CD14-positive monocyte (primary cell): ENCODE data around the gene PANX1. TPM values are rescaled to one million over a fixed set of nuclear protein-coding genes. Genes with fewer than 3 reads are reported as not detected.

Experiments used
- DNase-seq, 3 donors: peaks; one replicate each; pipeline ENCODE4 v3.0.0-alpha.2; 2011 to 2022
- H2AFZ ChIP-seq: 2 replicates; pipeline ENCODE4 v1.6.0; 2012; ENCODE audit warnings: mild to moderate bottlenecking, low read depth, low read length, inconsistent platforms; ENCODE audit not compliant: insufficient read depth, poor library complexity, severe bottlenecking
- H3K27ac ChIP-seq, 2 donors: 1 replicate in 1 of 2; 2 replicates in 1 of 2; pipeline ENCODE4 v1.5.1; 2012 to 2013; ENCODE audit warnings: low read length in 2 of 2, control low read depth in 1 of 2, inconsistent platforms in 1 of 2, low read depth in 1 of 2, mild to moderate bottlenecking in 1 of 2
- H3K27me3 ChIP-seq, 2 donors: one replicate each; pipeline versions ENCODE4 v1.6.0 to v1.6.1; 2011 to 2013; ENCODE audit warnings: low read length in 2 of 2; ENCODE audit not compliant: control insufficient read depth in 2 of 2, insufficient read depth in 2 of 2
- H3K36me3 ChIP-seq, 2 donors: replicated peaks in 1 of 2; 1 replicate in 1 of 2; 2 replicates in 1 of 2; pipeline versions ENCODE4 v1.5.1 to v1.6.1; 2012 to 2013; ENCODE audit warnings: low read length in 2 of 2, control low read depth in 1 of 2, inconsistent platforms in 1 of 2, mild to moderate bottlenecking in 1 of 2; ENCODE audit not compliant: insufficient read depth in 2 of 2, control insufficient read depth in 1 of 2
- H3K4me1 ChIP-seq, 2 donors: 1 replicate in 1 of 2; 2 replicates in 1 of 2; pipeline versions ENCODE4 v1.5.1 to v1.6.1; 2012 to 2013; ENCODE audit warnings: low read length in 2 of 2, control low read depth in 1 of 2, inconsistent platforms in 1 of 2, mild to moderate bottlenecking in 1 of 2, moderate library complexity in 1 of 2; ENCODE audit not compliant: insufficient read depth in 2 of 2, control insufficient read depth in 1 of 2
- H3K4me2 ChIP-seq: replicated peaks from 2 replicates; pipeline ENCODE3; 2012; ENCODE audit warnings: low read length, moderate library complexity, mild to moderate bottlenecking; ENCODE audit not compliant: poor library complexity, severe bottlenecking; ENCODE audit errors: extremely low read depth
- H3K4me3 ChIP-seq, 3 experiments: fragments of 200-600 bp in 1 of 3; sonication (generic) in 1 of 3; replicated peaks in 1 of 3; 1 replicate in 2 of 3; 2 replicates in 1 of 3; pipeline ENCODE4 v1.5.1; 2011 to 2013; ENCODE audit warnings: low read length in 3 of 3, mild to moderate bottlenecking in 3 of 3, control low read depth in 2 of 3, low read depth in 2 of 3, inconsistent platforms in 1 of 3, moderate library complexity in 1 of 3
- H3K79me2 ChIP-seq: 2 replicates; pipeline ENCODE4 v1.6.0; 2012; ENCODE audit warnings: mild to moderate bottlenecking, control low read depth, inconsistent platforms, low read length, moderate library complexity; ENCODE audit not compliant: insufficient read depth
- H3K9ac ChIP-seq: 2 replicates; pipeline ENCODE4 v1.6.0; 2017; ENCODE audit warnings: low read length, mild to moderate bottlenecking; ENCODE audit not compliant: insufficient read depth, poor library complexity, severe bottlenecking
- H3K9me3 ChIP-seq, 2 donors: replicated peaks in 1 of 2; 1 replicate in 1 of 2; 2 replicates in 1 of 2; pipeline versions ENCODE4 v1.5.1 to v1.6.1; 2012 to 2013; ENCODE audit warnings: low read length in 2 of 2, control low read depth in 1 of 2; ENCODE audit not compliant: control insufficient read depth in 1 of 2, insufficient read depth in 1 of 2
- H4K20me1 ChIP-seq: 2 replicates; pipeline ENCODE4 v1.6.0; 2012; ENCODE audit warnings: mild to moderate bottlenecking, low read length, control low read depth, moderate library complexity; ENCODE audit not compliant: insufficient read depth
- H3K27ac Mint-ChIP-seq, 7 donors: one replicate each; pipeline ENCODE4 v1.8.0; 2020; ENCODE audit warnings: mild to moderate bottlenecking in 7 of 7, mixed read lengths in 7 of 7, moderate library complexity in 6 of 7, inconsistent platforms in 2 of 7
- H3K27me3 Mint-ChIP-seq, 3 donors: one replicate each; pipeline ENCODE4 v1.8.0; 2021 to 2022; ENCODE audit warnings: low read depth in 3 of 3, mild to moderate bottlenecking in 3 of 3, mixed read lengths in 3 of 3, moderate library complexity in 3 of 3, inconsistent platforms in 1 of 3
- H3K36me3 Mint-ChIP-seq, 2 donors: one replicate each; pipeline ENCODE4 v1.8.0; 2020; ENCODE audit warnings: mixed read lengths in 2 of 2, inconsistent platforms in 1 of 2, mild to moderate bottlenecking in 1 of 2
- H3K4me1 Mint-ChIP-seq: one replicate; pipeline ENCODE4 v1.8.0; 2020; ENCODE audit warnings: mild to moderate bottlenecking, mixed read lengths
- H3K4me3 Mint-ChIP-seq, 2 donors: one replicate each; pipeline ENCODE4 v1.8.0; 2020; ENCODE audit warnings: mild to moderate bottlenecking in 2 of 2, mixed read lengths in 2 of 2, moderate library complexity in 1 of 2
- H3K9me3 Mint-ChIP-seq, 7 donors: one replicate each; pipeline ENCODE4 v1.8.0; 2020 to 2022; ENCODE audit warnings: mixed read lengths in 7 of 7, mild to moderate bottlenecking in 6 of 7, moderate library complexity in 6 of 7, inconsistent platforms in 2 of 7
- WGBS: methylation state at CpG from one replicate; pipeline ENCODE4 v1.1.5; 2013; ENCODE audit warnings: missing lambda C conversion rate; ENCODE audit not compliant: insufficient coverage; 5-methylcytosine and 5-hydroxymethylcytosine counted together
- intact Hi-C, 2 donors: fragments of 100-400 bp; cut with micrococcal nuclease; formaldehyde crosslinking; loops; one replicate each; pipeline versions ENCODE4 v1.15.0 to v1.15.1; 2023
- polyA plus RNA-seq, 3 donors: library from polyadenylated mRNA; depleted of rRNA in 1 of 3; unstranded in 2 of 3; stranded (reverse) in 1 of 3; fragments of 300-500 nt in 2 of 3; fragments of >200 nt in 1 of 3; fragmentation: Illumina TruSeq in 2 of 3; gene quantifications; 1 replicate in 2 of 3; 2 replicates in 1 of 3; pipeline ENCODE4 v1.2.3, GENCODE V29; 2012 to 2021
- TF ChIP-seq, protein P1 (sequence below): fragments of 200-600 bp; IDR thresholded peaks from one replicate; pipeline ENCODE4 v1.8.0; 2022; ENCODE audit warnings: antibody characterized with exemption, mild to moderate bottlenecking

Gene PANX1
- polyA plus RNA-seq, 3 donors, result 6.9 to 15.7 (median 12.7) TPM

DNA sequence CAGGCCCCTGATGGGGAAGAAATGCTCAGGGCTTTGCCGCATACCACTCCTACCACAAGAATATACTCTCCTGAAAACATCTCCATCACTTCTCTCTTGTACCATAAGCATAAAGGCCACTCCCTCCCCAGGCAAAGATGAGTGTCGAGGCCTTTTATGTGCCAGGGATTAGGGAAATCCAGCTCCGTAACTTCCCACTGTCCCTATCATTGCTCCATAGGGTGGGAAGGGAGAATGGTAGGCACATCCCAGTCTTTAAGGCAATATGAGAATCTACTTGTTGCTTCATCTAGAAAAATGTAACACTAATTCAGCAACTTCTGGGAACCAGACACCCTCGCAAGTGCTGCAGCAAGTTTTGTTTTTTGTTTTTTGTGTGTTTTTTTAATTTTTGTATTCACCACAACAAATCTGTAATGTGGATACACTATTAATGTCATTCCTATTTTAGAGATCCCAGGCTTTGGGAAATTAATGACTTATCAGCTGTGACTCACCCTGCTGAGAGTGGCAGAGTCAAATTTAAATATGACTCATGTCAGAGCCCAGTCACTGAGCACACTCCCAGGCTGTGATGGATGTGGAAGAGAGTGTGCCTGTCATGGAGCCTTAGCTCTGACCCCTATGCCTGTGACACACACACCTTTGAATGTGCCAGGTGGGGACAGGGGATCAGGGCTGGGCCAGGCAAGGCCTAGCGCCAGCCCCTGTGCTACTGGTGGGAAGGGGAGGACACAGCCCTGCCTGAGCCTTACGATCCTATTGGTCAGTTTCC is 23.4 kb downstream of the PANX1 start:
- H3K27me3 Mint-ChIP-seq, result peaks cover 0 to 3% (median 0%) of the 10 kb centered on the region in 3 donors
- Histone ChIP-seq H3K4me2 (no peak overlapping the region), H3K79me2 (peaks cover 75% of the 10 kb centered on the region), H3K9ac (no peak overlapping the region), H2AFZ (no peak overlapping the region), H3K4me1 (peaks cover 27 to 29% of the 10 kb centered on the region in 2 donors), H4K20me1 (peaks cover 75% of the 10 kb centered on the region), H3K27ac (peak overlapping the region in 1 of 2 donors; percentile 48), H3K4me3 (no peak overlapping the region), H3K36me3 (peaks cover 2 to 24% of the 10 kb centered on the region in 2 donors), H3K9me3 (no peaks in the 10 kb centered on the region), H3K27me3 (no peaks in the 10 kb centered on the region)
- H3K4me1 Mint-ChIP-seq, result peaks cover 54% of the 10 kb centered on the region
- peak overlapping the region; percentile 28 to 88 (median 74) for H3K27ac Mint-ChIP-seq
- H3K36me3 Mint-ChIP-seq, result peaks cover 19 to 21% of the 10 kb centered on the region in 2 donors
- H3K9me3 Mint-ChIP-seq, result no peaks in the 10 kb centered on the region
- WGBS, result 57% methylated on average over 1 of the region's 6 CpGs
- peak; percentile 54 to 85 (median 66) for DNase-seq
- H3K4me3 Mint-ChIP-seq, result no peak overlapping the region
- intact Hi-C loops, result no loop called here
- TF ChIP-seq, protein P1, sequence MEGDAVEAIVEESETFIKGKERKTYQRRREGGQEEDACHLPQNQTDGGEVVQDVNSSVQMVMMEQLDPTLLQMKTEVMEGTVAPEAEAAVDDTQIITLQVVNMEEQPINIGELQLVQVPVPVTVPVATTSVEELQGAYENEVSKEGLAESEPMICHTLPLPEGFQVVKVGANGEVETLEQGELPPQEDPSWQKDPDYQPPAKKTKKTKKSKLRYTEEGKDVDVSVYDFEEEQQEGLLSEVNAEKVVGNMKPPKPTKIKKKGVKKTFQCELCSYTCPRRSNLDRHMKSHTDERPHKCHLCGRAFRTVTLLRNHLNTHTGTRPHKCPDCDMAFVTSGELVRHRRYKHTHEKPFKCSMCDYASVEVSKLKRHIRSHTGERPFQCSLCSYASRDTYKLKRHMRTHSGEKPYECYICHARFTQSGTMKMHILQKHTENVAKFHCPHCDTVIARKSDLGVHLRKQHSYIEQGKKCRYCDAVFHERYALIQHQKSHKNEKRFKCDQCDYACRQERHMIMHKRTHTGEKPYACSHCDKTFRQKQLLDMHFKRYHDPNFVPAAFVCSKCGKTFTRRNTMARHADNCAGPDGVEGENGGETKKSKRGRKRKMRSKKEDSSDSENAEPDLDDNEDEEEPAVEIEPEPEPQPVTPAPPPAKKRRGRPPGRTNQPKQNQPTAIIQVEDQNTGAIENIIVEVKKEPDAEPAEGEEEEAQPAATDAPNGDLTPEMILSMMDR, result no peak

DNA sequence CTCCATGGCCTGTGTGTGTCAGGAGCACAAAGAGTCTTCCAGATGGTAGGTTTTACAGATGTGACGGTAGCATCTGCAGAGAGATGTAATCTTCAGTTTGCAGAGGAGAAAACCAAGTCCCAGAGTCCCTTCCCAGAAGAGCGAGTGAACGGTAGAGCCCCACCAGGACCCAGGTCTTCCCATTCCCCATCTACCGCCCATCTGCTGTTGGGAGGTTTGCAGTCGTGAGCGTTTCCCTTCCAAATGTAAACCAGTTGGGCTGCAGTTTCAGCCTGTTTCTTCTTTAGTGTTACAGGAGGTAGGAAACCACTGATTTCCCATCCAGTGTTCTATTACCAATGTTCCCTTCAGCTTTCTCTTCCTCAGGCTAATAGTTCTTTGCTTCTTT is 24.0 kb downstream of the PANX1 start:
- Mint-ChIP-seq H3K27me3 (peaks cover 0 to 3% (median 0%) of the 10 kb centered on the region in 3 donors), H3K27ac (peak overlapping the region; percentile 28 to 88 (median 72)), H3K4me1 (peaks cover 49% of the 10 kb centered on the region), H3K4me3 (no peak overlapping the region), H3K36me3 (peaks cover 20 to 26% of the 10 kb centered on the region in 2 donors), H3K9me3 (peaks cover 0 to 5% (median 0%) of the 10 kb centered on the region in 7 donors)
- H3K9me3 ChIP-seq, result no peaks in the 10 kb centered on the region
- peaks cover 70% of the 10 kb centered on the region for H3K79me2 ChIP-seq
- H3K4me2 ChIP-seq, result no peak overlapping the region
- intact Hi-C loops, result no loop called here
- H3K27me3 ChIP-seq, result no peaks in the 10 kb centered on the region
- peaks cover 27 to 29% of the 10 kb centered on the region in 2 donors for H3K4me1 ChIP-seq
- H3K9ac ChIP-seq, result no peak overlapping the region
- TF ChIP-seq, protein P1, result no peak
- H3K36me3 ChIP-seq, result peaks cover 2 to 24% of the 10 kb centered on the region in 2 donors
- WGBS, result 13% methylated on average over 2 of the region's 6 CpGs
- H4K20me1 ChIP-seq, result peaks cover 70% of the 10 kb centered on the region
- H3K4me3 ChIP-seq, result no peak overlapping the region
- peak overlapping the region in 1 of 2 donors; percentile 48 for H3K27ac ChIP-seq
- H2AFZ ChIP-seq, result no peak overlapping the region
- no peak for DNase-seq
